Measurements from ENCODE around the gene UPP2. TPM values are rescaled to one million over a fixed set of nuclear protein-coding genes. Genes with fewer than 3 reads are reported as not detected.

The UPP2 gene
- total and polyA plus RNA-seq, 2 of the 13 experiments (the other 11 are each of a cell fraction or from before 2014, with no cell fraction given) = 0.07 to 0.28 TPM

GRCh38 chr2:158095912-158096311 is 5.8 kb upstream of the UPP2 start (continued):
- TF ChIP-seq ZNF331 (CRISPR knock-in tag; IDR thresholded peaks at IDR 0.05) (peak; percentile 76; the same call in 1 of the 2 replicates), CBX1 (IDR thresholded peaks at IDR 0.05; ENCODE audit: low read depth) (peak; percentile 61), MED1 (CRISPR knock-in tag; IDR thresholded peaks at IDR 0.05) (peak; percentile 71), FOXP1 (IDR thresholded peaks at IDR 0.05) (no peak), FOXP1 (CRISPR knock-in tag; IDR thresholded peaks at IDR 0.05) (peak; percentile 71), YEATS2 (CRISPR knock-in tag; IDR thresholded peaks at IDR 0.05; ENCODE audit: borderline replicate concordance) (no peak), ZNF180 (CRISPR knock-in tag; IDR thresholded peaks at IDR 0.05; ENCODE audit: borderline replicate concordance, low read depth) (no peak), CCAR2 (optimal IDR thresholded peaks at IDR 0.05; ENCODE audit: low read depth, low read length) (no peak), HOXA3 (CRISPR knock-in tag; IDR thresholded peaks at IDR 0.05) (peak; percentile 72; the same call in 1 of the 2 replicates), ZNF644 (CRISPR knock-in tag; IDR thresholded peaks at IDR 0.05; ENCODE audit: low read depth) (peak; percentile 96), ZSCAN31 (CRISPR knock-in tag; IDR thresholded peaks at IDR 0.05; ENCODE audit: low read depth) (no peak), HDAC2 (CRISPR knock-in tag; IDR thresholded peaks at IDR 0.05) (peak; percentile 52; the same call in 1 of the 2 replicates), SOX13 (IDR thresholded peaks at IDR 0.05) (no peak), SOX13 (CRISPR knock-in tag; conservative IDR thresholded peaks at IDR 0.05 in 1 of 2, IDR thresholded peaks at IDR 0.05 in 1 of 2) (peak in 1 of 2 experiments; percentile 61; a peak in 1 of 4 replicates), MLX (CRISPR knock-in tag; IDR thresholded peaks at IDR 0.05) (peak; percentile 40; the same call in 1 of the 2 replicates), DNMT3B (CRISPR knock-in tag; conservative IDR thresholded peaks at IDR 0.05) (no peak), ZMYM2 (CRISPR knock-in tag; IDR thresholded peaks at IDR 0.05) (0 out of 2 replicates have a peak, but pooled peaks have one; percentile 35), MEIS1 (CRISPR knock-in tag; IDR thresholded peaks at IDR 0.05; ENCODE audit: borderline replicate concordance) (0 out of 2 replicates have a peak, but pooled peaks have one; percentile 48), CTCF (CRISPR knock-in tag; IDR thresholded peaks at IDR 0.05) (peak; percentile 72), CCDC6 (CRISPR knock-in tag; IDR thresholded peaks at IDR 0.05) (0 out of 2 replicates have a peak, but pooled peaks have one; percentile 36), DPF2 (CRISPR knock-in tag; IDR thresholded peaks at IDR 0.05; ENCODE audit: borderline replicate concordance, low read depth) (0 out of 2 replicates have a peak, but pooled peaks have one; percentile 25)
- TF ChIP-seq, protein P1, sequence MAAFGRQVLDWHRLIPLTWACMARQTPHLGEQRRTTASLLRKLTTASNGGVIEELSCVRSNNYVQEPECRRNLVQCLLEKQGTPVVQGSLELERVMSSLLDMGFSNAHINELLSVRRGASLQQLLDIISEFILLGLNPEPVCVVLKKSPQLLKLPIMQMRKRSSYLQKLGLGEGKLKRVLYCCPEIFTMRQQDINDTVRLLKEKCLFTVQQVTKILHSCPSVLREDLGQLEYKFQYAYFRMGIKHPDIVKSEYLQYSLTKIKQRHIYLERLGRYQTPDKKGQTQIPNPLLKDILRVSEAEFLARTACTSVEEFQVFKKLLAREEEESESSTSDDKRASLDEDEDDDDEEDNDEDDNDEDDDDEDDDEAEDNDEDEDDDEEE (CRISPR knock-in tag; IDR thresholded peaks at IDR 0.05) = peak; percentile 39; the same call in 1 of the 2 replicates
- TF ChIP-seq, protein P2, sequence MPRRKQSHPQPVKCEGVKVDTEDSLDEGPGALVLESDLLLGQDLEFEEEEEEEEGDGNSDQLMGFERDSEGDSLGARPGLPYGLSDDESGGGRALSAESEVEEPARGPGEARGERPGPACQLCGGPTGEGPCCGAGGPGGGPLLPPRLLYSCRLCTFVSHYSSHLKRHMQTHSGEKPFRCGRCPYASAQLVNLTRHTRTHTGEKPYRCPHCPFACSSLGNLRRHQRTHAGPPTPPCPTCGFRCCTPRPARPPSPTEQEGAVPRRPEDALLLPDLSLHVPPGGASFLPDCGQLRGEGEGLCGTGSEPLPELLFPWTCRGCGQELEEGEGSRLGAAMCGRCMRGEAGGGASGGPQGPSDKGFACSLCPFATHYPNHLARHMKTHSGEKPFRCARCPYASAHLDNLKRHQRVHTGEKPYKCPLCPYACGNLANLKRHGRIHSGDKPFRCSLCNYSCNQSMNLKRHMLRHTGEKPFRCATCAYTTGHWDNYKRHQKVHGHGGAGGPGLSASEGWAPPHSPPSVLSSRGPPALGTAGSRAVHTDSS (CRISPR knock-in tag; conservative IDR thresholded peaks at IDR 0.05) = no peak
- TF ChIP-seq, protein P3, sequence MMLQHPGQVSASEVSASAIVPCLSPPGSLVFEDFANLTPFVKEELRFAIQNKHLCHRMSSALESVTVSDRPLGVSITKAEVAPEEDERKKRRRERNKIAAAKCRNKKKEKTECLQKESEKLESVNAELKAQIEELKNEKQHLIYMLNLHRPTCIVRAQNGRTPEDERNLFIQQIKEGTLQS (CRISPR knock-in tag; IDR thresholded peaks at IDR 0.05) = no peak
